GM19467 (cell line): ENCODE measurements around the gene TRPM3.

Experiments
- ATAC-seq: cut with Tn5 transposase; IDR thresholded peaks from one replicate; pipeline ENCODE4 v1.9.1; 2021; ENCODE audit warnings: mild to moderate bottlenecking, moderate library complexity; ENCODE audit not compliant: unreplicated experiment

Gene TRPM3

GRCh38 chr9:70625078-70625477 is 496.3 kb downstream of the TRPM3 start:
- no peak for ATAC-seq

DNA sequence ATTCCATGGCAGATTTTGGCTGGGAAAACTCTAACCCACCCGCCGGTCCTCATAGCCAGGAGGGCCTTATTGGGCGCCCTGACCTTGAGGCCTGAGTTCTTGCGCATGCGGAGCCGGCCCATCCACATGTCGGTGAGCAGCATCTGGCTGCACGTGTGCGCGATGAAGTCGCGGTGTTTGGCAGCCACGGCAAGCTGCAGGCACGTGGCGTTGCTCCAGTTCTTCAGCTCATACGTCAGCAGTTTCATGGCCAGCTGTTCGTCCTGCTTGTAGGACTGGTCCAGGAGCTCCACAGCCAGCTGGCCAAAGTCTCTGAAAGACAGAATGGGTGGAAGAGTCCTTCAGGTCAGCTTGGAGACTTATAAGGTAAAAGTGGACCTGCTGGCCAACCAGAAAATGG is 502.6 kb downstream of the TRPM3 start:
- ATAC-seq = no peak

DNA sequence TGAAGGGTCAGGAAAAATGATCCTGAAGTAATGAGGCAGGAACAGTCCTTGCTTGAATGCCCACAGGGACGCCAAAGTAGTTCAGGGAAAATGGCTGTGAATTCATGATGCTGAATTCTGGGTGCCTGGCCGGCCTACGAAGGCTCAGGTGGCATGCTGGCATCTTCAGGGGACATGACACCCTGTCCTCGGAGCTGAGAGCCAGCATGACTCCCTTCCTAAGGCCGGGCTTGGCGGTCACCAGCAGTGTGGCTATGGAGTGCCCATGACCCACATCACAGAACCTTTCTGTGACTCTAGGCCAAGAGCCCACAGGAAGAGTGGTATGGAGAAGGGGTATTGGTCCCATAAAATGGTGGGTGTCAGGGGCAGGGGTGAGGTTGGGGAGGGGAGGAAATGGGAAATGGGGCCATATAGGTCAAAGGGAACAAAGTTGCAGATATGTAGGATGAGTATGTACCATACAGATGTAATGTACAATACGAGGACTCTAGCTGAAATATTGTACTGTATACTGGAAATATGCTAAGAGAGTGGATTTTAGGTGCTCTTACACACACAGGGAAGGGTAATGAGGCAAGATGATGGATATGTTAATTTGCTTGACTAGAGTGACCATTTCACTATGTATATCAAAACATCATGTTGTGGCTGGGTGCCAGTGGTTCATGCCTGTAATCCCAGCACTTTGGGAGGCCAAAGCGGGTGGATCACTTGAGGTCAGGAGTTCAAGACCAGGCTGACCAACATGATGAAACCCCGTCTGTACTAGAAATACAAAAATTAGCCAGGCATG is 504.2 kb downstream of the TRPM3 start:
- no peak for ATAC-seq

- ATAC-seq = no peak
These were observed 505.0 kb downstream of the TRPM3 start for GRCh38 chr9:70616228-70616990.

DNA sequence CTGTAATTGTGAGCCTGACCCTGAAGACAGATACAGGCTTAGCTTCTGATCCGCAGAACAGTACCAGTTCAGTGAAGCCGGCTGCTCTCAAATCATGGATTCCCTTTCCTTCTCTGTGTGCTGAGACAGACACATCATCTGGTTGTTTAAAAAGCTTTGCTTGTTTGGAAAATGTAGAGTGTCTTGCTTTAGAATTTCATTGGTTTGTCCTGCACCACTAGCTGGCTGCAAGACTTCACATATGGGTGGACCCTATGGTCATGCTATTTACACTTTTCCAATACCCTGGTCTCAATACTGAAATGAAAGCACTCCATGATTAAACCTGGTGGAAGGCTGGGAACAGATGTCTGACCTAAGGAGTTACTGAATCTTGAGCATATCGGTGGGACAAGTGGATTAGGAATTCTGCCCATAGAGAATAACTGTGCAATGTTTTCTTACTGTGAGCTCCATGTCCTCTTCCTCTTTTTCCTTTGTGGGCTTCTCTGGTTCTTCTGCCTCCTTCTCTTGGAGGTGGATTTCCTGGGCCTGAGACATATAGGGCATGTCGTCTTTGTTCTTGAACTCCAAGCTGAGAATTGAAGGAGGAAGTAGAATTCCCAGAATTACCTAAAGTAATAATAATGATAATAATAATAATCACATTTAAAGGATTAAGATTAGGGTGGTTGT is 505.8 kb downstream of the TRPM3 start:
- ATAC-seq = no peak

GRCh38 chr9:70614786-70615463 is 506.5 kb downstream of the TRPM3 start:
- ATAC-seq = no peak

DNA sequence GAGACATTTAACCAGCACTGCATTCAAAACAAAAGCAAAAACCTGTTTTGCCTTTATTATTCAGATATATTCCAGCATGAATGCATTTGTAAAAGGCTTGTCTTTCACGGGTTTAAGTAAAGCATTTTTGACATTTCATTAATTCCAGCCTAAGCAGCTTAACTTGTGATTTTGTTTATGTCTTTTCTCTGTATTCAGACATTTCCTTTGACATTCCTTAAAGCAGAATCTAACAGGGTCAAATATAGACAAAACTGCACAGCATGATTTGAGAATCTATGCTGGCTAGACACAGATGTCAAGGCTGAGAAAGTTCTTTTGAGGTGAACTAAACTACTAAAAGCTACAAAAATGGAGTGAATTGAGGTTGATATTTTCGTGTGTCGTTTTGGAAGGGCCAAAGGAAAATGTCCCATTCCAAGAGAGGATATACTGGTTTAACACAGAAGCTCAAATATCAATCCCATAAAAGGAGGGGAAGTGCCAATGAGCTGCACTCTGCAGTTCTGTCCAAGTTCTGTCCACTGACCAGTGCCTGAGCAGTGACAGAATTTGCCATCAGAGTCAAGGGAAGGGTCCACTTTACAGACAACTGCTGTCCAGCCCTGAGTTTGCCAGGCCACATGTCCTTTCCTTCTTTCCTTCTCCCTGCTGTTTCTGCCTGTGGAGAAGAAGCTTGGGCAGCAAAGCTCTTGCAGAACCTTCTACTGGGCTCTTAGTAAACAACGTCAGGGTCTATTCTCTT is 508.2 kb downstream of the TRPM3 start:
- ATAC-seq = no peak

DNA sequence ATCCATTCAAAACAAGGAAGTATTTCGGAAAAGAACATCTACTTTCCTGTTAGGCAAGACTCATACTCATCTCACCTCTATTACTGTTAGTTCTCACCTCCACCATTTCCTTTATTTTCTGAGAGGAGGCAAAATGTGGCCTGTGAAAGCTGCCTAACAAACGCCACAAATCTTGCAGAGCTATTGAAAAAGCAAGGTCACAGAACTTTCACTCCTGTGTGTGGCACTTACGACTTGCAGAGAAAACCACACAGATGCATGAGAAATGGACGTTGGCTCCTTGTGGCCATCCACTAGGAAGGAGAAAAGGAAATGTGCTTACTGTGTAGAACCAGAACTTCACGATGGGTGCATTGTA is 511.2 kb downstream of the TRPM3 start:
- ATAC-seq = no peak

GRCh38 chr9:70609542-70610286 is 511.7 kb downstream of the TRPM3 start:
- ATAC-seq = no peak

DNA sequence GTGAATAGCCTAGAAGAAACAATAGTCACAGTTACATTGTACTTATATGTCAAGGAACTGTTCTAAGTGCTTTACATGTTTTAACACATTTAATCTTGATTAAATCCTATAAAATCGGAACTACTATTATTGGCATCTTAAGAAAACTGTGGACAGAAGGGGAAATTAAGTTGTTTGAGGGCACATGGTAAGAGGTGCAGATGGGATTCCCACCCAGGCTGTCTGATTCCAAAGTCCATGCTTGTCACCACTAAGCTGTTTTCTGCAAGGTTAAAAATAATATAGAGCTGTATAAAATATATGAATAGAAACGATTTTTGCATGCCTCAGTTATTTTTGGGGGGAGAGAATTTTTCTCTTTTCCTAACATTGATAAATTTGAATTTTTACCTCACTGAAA is 512.4 kb downstream of the TRPM3 start:
- ATAC-seq = no peak

GRCh38 chr9:70607926-70608325 is 513.5 kb downstream of the TRPM3 start:
- no peak for ATAC-seq

DNA sequence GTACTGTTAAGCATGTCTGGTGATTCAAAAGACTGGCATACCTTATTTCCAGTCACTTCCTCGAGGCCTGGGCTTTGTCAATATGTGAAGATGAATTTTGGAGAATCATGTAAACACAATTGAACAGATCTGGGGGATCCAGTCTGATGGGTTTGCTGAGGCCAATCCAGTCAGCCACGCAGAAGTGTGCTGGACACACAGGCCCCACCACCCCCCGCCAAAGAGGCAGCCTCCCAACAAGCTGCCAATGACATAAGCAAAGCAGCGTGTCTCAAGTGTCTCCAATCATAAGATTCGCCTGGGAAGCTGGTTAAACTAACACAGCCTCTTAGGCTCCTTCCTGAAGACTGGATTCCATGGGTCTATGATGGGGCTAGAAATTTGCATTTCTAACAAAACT is 514.1 kb downstream of the TRPM3 start:
- no peak for ATAC-seq

DNA sequence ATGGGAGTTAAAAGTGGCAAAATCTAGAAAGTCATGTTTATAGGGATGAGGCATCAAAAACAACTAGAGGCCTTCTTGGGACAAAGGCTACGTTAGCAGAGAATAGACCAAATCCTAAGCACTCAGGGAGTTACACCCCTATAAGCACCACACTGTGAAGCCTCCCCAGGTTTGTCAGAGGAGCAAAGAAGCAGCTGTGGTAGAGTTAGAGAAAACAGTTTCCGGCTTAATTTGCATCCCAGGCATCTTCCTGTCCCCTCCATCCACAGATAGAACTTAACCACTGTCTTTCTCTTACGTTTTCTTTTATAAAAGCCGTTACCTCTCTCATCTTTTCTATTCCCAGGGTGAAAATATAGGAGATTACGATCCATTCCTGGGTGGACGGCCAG is 518.4 kb downstream of the TRPM3 start:
- ATAC-seq = no peak

- peak; percentile 76 for ATAC-seq
These were observed 519.0 kb downstream of the TRPM3 start for GRCh38 chr9:70602321-70603019.

- no peak for ATAC-seq
These were observed 520.1 kb downstream of the TRPM3 start for GRCh38 chr9:70601000-70601951.

GRCh38 chr9:70600506-70600905 is 520.9 kb downstream of the TRPM3 start:
- no peak for ATAC-seq

DNA sequence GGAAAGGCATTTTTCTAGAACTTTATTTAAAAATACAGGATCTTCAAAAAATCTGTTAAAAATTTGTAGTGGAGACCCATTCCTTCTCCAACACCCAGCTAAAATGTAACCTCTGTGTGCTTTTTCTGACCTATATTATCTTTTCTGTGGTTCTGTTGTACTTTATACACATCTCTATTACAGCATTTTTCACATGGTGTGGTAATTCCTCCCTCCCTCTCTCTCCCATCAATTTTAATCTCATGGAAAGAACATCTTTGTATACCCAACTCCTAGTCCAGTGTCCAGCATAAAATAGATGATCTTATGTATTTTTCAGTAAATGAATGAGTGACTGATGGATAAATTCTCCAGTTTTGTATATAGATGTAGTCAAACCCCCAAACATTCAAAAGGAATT is 523.5 kb downstream of the TRPM3 start:
- ATAC-seq = no peak

GRCh38 chr9:70595211-70595610 is 526.2 kb downstream of the TRPM3 start:
- ATAC-seq = no peak
